ENCODE results near the gene BCL11A.

The BCL11A gene

GRCh38 chr2:60518567-60518966 lies 34.9 kb downstream of the BCL11A start:
- H3K9me3 Mint-ChIP-seq = no peaks in the 10 kb centered on the region
- peaks cover 17% of the 10 kb centered on the region for H3K27me3 Mint-ChIP-seq
- no peaks in the 10 kb centered on the region for H3K36me3 Mint-ChIP-seq (ENCODE audit: low read depth)
- DNase-seq = no peak
- no peak overlapping the region for H3K4me3 Mint-ChIP-seq
- peaks cover 13% of the 10 kb centered on the region for H3K4me1 Mint-ChIP-seq (ENCODE audit: low read depth)
- no peak overlapping the region for H3K27ac Mint-ChIP-seq

GRCh38 chr2:60517446-60517845 lies 36.0 kb downstream of the BCL11A start:
- Mint-ChIP-seq H3K27me3 (peaks cover 23% of the 10 kb centered on the region), H3K27ac (no peak overlapping the region), H3K9me3 (no peaks in the 10 kb centered on the region), H3K4me3 (no peak overlapping the region), H3K4me1 (ENCODE audit: low read depth) (peaks cover 13% of the 10 kb centered on the region), H3K36me3 (ENCODE audit: low read depth) (no peaks in the 10 kb centered on the region)
- no peak for DNase-seq

- no peaks in the 10 kb centered on the region for H3K36me3 Mint-ChIP-seq (ENCODE audit: low read depth)
- peaks cover 13% of the 10 kb centered on the region for H3K4me1 Mint-ChIP-seq (ENCODE audit: low read depth)
- no peak for DNase-seq
- H3K27me3 Mint-ChIP-seq = peaks cover 24% of the 10 kb centered on the region
- no peak overlapping the region for H3K27ac Mint-ChIP-seq
- H3K4me3 Mint-ChIP-seq = no peak overlapping the region
- no peaks in the 10 kb centered on the region for H3K9me3 Mint-ChIP-seq
These were observed 36.6 kb downstream of the BCL11A start for GRCh38 chr2:60516826-60517225.

GRCh38 chr2:60516383-60516811 lies 37.1 kb downstream of the BCL11A start:
- H3K27ac Mint-ChIP-seq = no peak overlapping the region

GRCh38 chr2:60515721-60516226 lies 37.7 kb downstream of the BCL11A start:
- Mint-ChIP-seq H3K27ac (no peak overlapping the region), H3K4me3 (no peak overlapping the region), H3K27me3 (peaks cover 30% of the 10 kb centered on the region), H3K36me3 (ENCODE audit: low read depth) (no peaks in the 10 kb centered on the region), H3K9me3 (no peaks in the 10 kb centered on the region), H3K4me1 (ENCODE audit: low read depth) (peaks cover 13% of the 10 kb centered on the region)
- no peak for DNase-seq

More at GRCh38 chr2:60516383-60516811, 37.1 kb downstream of the BCL11A start:
- Mint-ChIP-seq H3K27me3 (peaks cover 28% of the 10 kb centered on the region), H3K36me3 (ENCODE audit: low read depth) (no peaks in the 10 kb centered on the region), H3K4me3 (no peak overlapping the region), H3K4me1 (ENCODE audit: low read depth) (peaks cover 13% of the 10 kb centered on the region), H3K9me3 (no peaks in the 10 kb centered on the region)
- no peak for DNase-seq

GRCh38 chr2:60513996-60514395 lies 39.5 kb downstream of the BCL11A start:
- no peak overlapping the region for H3K27ac Mint-ChIP-seq
- H3K36me3 Mint-ChIP-seq (ENCODE audit: low read depth) = no peaks in the 10 kb centered on the region
- H3K27me3 Mint-ChIP-seq = peaks cover 37% of the 10 kb centered on the region
- peaks cover 13% of the 10 kb centered on the region for H3K4me1 Mint-ChIP-seq (ENCODE audit: low read depth)
- DNase-seq = no peak
- no peak overlapping the region for H3K4me3 Mint-ChIP-seq
- no peaks in the 10 kb centered on the region for H3K9me3 Mint-ChIP-seq

GRCh38 chr2:60513191-60513590 lies 40.3 kb downstream of the BCL11A start:
- Mint-ChIP-seq H3K4me1 (ENCODE audit: low read depth) (peaks cover 13% of the 10 kb centered on the region), H3K27ac (no peak overlapping the region), H3K27me3 (peaks cover 33% of the 10 kb centered on the region), H3K9me3 (no peaks in the 10 kb centered on the region), H3K36me3 (ENCODE audit: low read depth) (no peaks in the 10 kb centered on the region), H3K4me3 (no peak overlapping the region)
- DNase-seq = no peak

- Mint-ChIP-seq H3K27me3 (peaks cover 33% of the 10 kb centered on the region), H3K4me1 (ENCODE audit: low read depth) (peaks cover 13% of the 10 kb centered on the region), H3K27ac (no peak overlapping the region), H3K4me3 (no peak overlapping the region), H3K36me3 (ENCODE audit: low read depth) (no peaks in the 10 kb centered on the region), H3K9me3 (no peaks in the 10 kb centered on the region)
- no peak for DNase-seq
These were observed 40.8 kb downstream of the BCL11A start for GRCh38 chr2:60512641-60513040.

GRCh38 chr2:60512062-60512622 lies 41.3 kb downstream of the BCL11A start:
- Mint-ChIP-seq H3K9me3 (no peaks in the 10 kb centered on the region), H3K27me3 (peaks cover 33% of the 10 kb centered on the region), H3K27ac (no peak overlapping the region), H3K4me1 (ENCODE audit: low read depth) (peaks cover 13% of the 10 kb centered on the region), H3K4me3 (no peak overlapping the region), H3K36me3 (ENCODE audit: low read depth) (no peaks in the 10 kb centered on the region)
- DNase-seq = no peak

GRCh38 chr2:60510713-60511112 lies 42.7 kb downstream of the BCL11A start:
- no peak for DNase-seq
- peaks cover 6% of the 10 kb centered on the region for H3K4me1 Mint-ChIP-seq (ENCODE audit: low read depth)
- H3K27ac Mint-ChIP-seq = no peak overlapping the region
- H3K4me3 Mint-ChIP-seq = no peak overlapping the region
- peaks cover 36% of the 10 kb centered on the region for H3K27me3 Mint-ChIP-seq
- no peaks in the 10 kb centered on the region for H3K9me3 Mint-ChIP-seq
- H3K36me3 Mint-ChIP-seq (ENCODE audit: low read depth) = no peaks in the 10 kb centered on the region

GRCh38 chr2:60509066-60509465 lies 44.4 kb downstream of the BCL11A start:
- Mint-ChIP-seq H3K4me3 (no peak overlapping the region), H3K27ac (no peak overlapping the region), H3K9me3 (no peaks in the 10 kb centered on the region), H3K4me1 (ENCODE audit: low read depth) (no peaks in the 10 kb centered on the region), H3K27me3 (peaks cover 47% of the 10 kb centered on the region), H3K36me3 (ENCODE audit: low read depth) (no peaks in the 10 kb centered on the region)
- DNase-seq = no peak

GRCh38 chr2:60508339-60508917 lies 45.0 kb downstream of the BCL11A start:
- Mint-ChIP-seq H3K4me1 (ENCODE audit: low read depth) (no peaks in the 10 kb centered on the region), H3K4me3 (no peak overlapping the region), H3K36me3 (ENCODE audit: low read depth) (no peaks in the 10 kb centered on the region), H3K9me3 (no peaks in the 10 kb centered on the region), H3K27ac (no peak overlapping the region), H3K27me3 (peaks cover 45% of the 10 kb centered on the region)
- DNase-seq = no peak

GRCh38 chr2:60507211-60507965 lies 46.1 kb downstream of the BCL11A start:
- Mint-ChIP-seq H3K4me3 (no peak overlapping the region), H3K27ac (no peak overlapping the region), H3K36me3 (ENCODE audit: low read depth) (no peaks in the 10 kb centered on the region), H3K4me1 (ENCODE audit: low read depth) (no peaks in the 10 kb centered on the region), H3K9me3 (no peaks in the 10 kb centered on the region), H3K27me3 (peaks cover 37% of the 10 kb centered on the region)
- DNase-seq = no peak

GRCh38 chr2:60505880-60506260 lies 47.6 kb downstream of the BCL11A start:
- H3K27me3 Mint-ChIP-seq = peaks cover 30% of the 10 kb centered on the region
- no peak overlapping the region for H3K4me3 Mint-ChIP-seq
- no peak overlapping the region for H3K27ac Mint-ChIP-seq
- no peaks in the 10 kb centered on the region for H3K9me3 Mint-ChIP-seq
- H3K4me1 Mint-ChIP-seq (ENCODE audit: low read depth) = no peaks in the 10 kb centered on the region
- DNase-seq = no peak
- H3K36me3 Mint-ChIP-seq (ENCODE audit: low read depth) = no peaks in the 10 kb centered on the region

- Mint-ChIP-seq H3K27ac (no peak overlapping the region), H3K4me3 (no peak overlapping the region), H3K9me3 (no peaks in the 10 kb centered on the region), H3K36me3 (ENCODE audit: low read depth) (no peaks in the 10 kb centered on the region), H3K27me3 (peaks cover 30% of the 10 kb centered on the region), H3K4me1 (ENCODE audit: low read depth) (no peaks in the 10 kb centered on the region)
- DNase-seq = no peak
These were observed 48.1 kb downstream of the BCL11A start for GRCh38 chr2:60505240-60505879.
